ENCODE measurements around the gene CBFB.

Gene CBFB

GRCh38 chr16:67093098-67093726 is 64.3 kb downstream of the CBFB start:
- H3K27me3 Mint-ChIP-seq = no peaks in the 10 kb centered on the region
- H3K4me1 Mint-ChIP-seq = peaks cover 5% of the 10 kb centered on the region
- H3K4me3 Mint-ChIP-seq = no peak overlapping the region
- ATAC-seq (replicated peaks; ENCODE audit: extremely low read depth, poor library complexity, severe bottlenecking) (no peak), DNase-seq (ENCODE audit: low spot score in 2 of 2) (no peak)
- H3K27ac Mint-ChIP-seq (ENCODE audit: low read depth) = peak overlapping the region; percentile 87
- no peaks in the 10 kb centered on the region for H3K9me3 Mint-ChIP-seq
- H3K36me3 Mint-ChIP-seq (ENCODE audit: insufficient read depth) = peaks cover 15% of the 10 kb centered on the region

GRCh38 chr16:67098599-67098998 is 69.7 kb downstream of the CBFB start:
- no peak overlapping the region for H3K4me3 Mint-ChIP-seq
- H3K36me3 Mint-ChIP-seq (ENCODE audit: insufficient read depth) = peaks cover 10% of the 10 kb centered on the region
- H3K9me3 Mint-ChIP-seq = no peaks in the 10 kb centered on the region
- no peaks in the 10 kb centered on the region for H3K27me3 Mint-ChIP-seq
- no peak overlapping the region for H3K27ac Mint-ChIP-seq (ENCODE audit: low read depth)
- no peak for ATAC-seq (replicated peaks; ENCODE audit: extremely low read depth, poor library complexity, severe bottlenecking)
- H3K4me1 Mint-ChIP-seq = no peaks in the 10 kb centered on the region
- no peak for DNase-seq (ENCODE audit: low spot score in 2 of 2)

- Mint-ChIP-seq H3K9me3 (no peaks in the 10 kb centered on the region), H3K4me1 (no peaks in the 10 kb centered on the region), H3K27me3 (no peaks in the 10 kb centered on the region)
These were observed 71.8 kb downstream of the CBFB start for GRCh38 chr16:67100569-67101310.

GRCh38 chr16:67101311-67102082 is 72.5 kb downstream of the CBFB start:
- ATAC-seq (replicated peaks; ENCODE audit: extremely low read depth, poor library complexity, severe bottlenecking) = no peak
- no peaks in the 10 kb centered on the region for H3K27me3 Mint-ChIP-seq

More at GRCh38 chr16:67100569-67101310, 71.8 kb downstream of the CBFB start:
- no peak overlapping the region for H3K4me3 Mint-ChIP-seq
- ATAC-seq (replicated peaks; ENCODE audit: extremely low read depth, poor library complexity, severe bottlenecking) (no peak), DNase-seq (ENCODE audit: low spot score in 2 of 2) (no peak)
- peaks cover 4% of the 10 kb centered on the region for H3K36me3 Mint-ChIP-seq (ENCODE audit: insufficient read depth)
- H3K27ac Mint-ChIP-seq (ENCODE audit: low read depth) = no peak overlapping the region

GRCh38 chr16:67104061-67104460 is 75.1 kb downstream of the CBFB start:
- Mint-ChIP-seq H3K4me1 (no peaks in the 10 kb centered on the region), H3K4me3 (no peak overlapping the region), H3K9me3 (no peaks in the 10 kb centered on the region), H3K27me3 (no peaks in the 10 kb centered on the region), H3K27ac (ENCODE audit: low read depth) (peak overlapping the region; percentile 76), H3K36me3 (ENCODE audit: insufficient read depth) (peaks cover 2% of the 10 kb centered on the region)
- no peak for DNase-seq (ENCODE audit: low spot score in 2 of 2)
- no peak for ATAC-seq (replicated peaks; ENCODE audit: extremely low read depth, poor library complexity, severe bottlenecking)

More at GRCh38 chr16:67101311-67102082, 72.5 kb downstream of the CBFB start:
- H3K9me3 Mint-ChIP-seq = no peaks in the 10 kb centered on the region
- peaks cover 4% of the 10 kb centered on the region for H3K36me3 Mint-ChIP-seq (ENCODE audit: insufficient read depth)
- no peak overlapping the region for H3K27ac Mint-ChIP-seq (ENCODE audit: low read depth)
- H3K4me3 Mint-ChIP-seq = no peak overlapping the region
- DNase-seq (ENCODE audit: low spot score in 2 of 2) = no peak
- no peaks in the 10 kb centered on the region for H3K4me1 Mint-ChIP-seq

- H3K4me1 Mint-ChIP-seq = peaks cover 8% of the 10 kb centered on the region
- ATAC-seq (replicated peaks; ENCODE audit: extremely low read depth, poor library complexity, severe bottlenecking) (no peak), DNase-seq (ENCODE audit: low spot score in 2 of 2) (no peak)
- peaks cover 8% of the 10 kb centered on the region for H3K36me3 Mint-ChIP-seq (ENCODE audit: insufficient read depth)
- no peaks in the 10 kb centered on the region for H3K27me3 Mint-ChIP-seq
- H3K27ac Mint-ChIP-seq (ENCODE audit: low read depth) = no peak overlapping the region
- no peaks in the 10 kb centered on the region for H3K9me3 Mint-ChIP-seq
- H3K4me3 Mint-ChIP-seq = no peak overlapping the region
These were observed 75.9 kb downstream of the CBFB start for GRCh38 chr16:67104845-67105244.

GRCh38 chr16:67105246-67105645 is 76.3 kb downstream of the CBFB start:
- DNase-seq (ENCODE audit: low spot score in 2 of 2) (no peak), ATAC-seq (replicated peaks; ENCODE audit: extremely low read depth, poor library complexity, severe bottlenecking) (no peak)
- H3K4me3 Mint-ChIP-seq = no peak overlapping the region
- H3K36me3 Mint-ChIP-seq (ENCODE audit: insufficient read depth) = peaks cover 10% of the 10 kb centered on the region
- no peaks in the 10 kb centered on the region for H3K9me3 Mint-ChIP-seq
- H3K27me3 Mint-ChIP-seq = no peaks in the 10 kb centered on the region
- H3K27ac Mint-ChIP-seq (ENCODE audit: low read depth) = peak overlapping the region; percentile 16
- peaks cover 12% of the 10 kb centered on the region for H3K4me1 Mint-ChIP-seq

GRCh38 chr16:67105881-67106280 is 76.9 kb downstream of the CBFB start:
- H3K4me1 Mint-ChIP-seq = peaks cover 18% of the 10 kb centered on the region
- ATAC-seq (replicated peaks; ENCODE audit: extremely low read depth, poor library complexity, severe bottlenecking) (no peak), DNase-seq (ENCODE audit: low spot score in 2 of 2) (no peak)
- no peaks in the 10 kb centered on the region for H3K27me3 Mint-ChIP-seq
- peak overlapping the region; percentile 16 for H3K27ac Mint-ChIP-seq (ENCODE audit: low read depth)
- peaks cover 12% of the 10 kb centered on the region for H3K36me3 Mint-ChIP-seq (ENCODE audit: insufficient read depth)
- no peak overlapping the region for H3K4me3 Mint-ChIP-seq
- H3K9me3 Mint-ChIP-seq = no peaks in the 10 kb centered on the region

GRCh38 chr16:67108489-67108888 is 79.5 kb downstream of the CBFB start:
- Mint-ChIP-seq H3K36me3 (ENCODE audit: insufficient read depth) (peaks cover 14% of the 10 kb centered on the region), H3K27ac (ENCODE audit: low read depth) (no peak overlapping the region), H3K27me3 (no peaks in the 10 kb centered on the region), H3K9me3 (no peaks in the 10 kb centered on the region), H3K4me1 (peaks cover 35% of the 10 kb centered on the region), H3K4me3 (no peak overlapping the region)
- no peak for DNase-seq (ENCODE audit: low spot score in 2 of 2)
- ATAC-seq (replicated peaks; ENCODE audit: extremely low read depth, poor library complexity, severe bottlenecking) = no peak

GRCh38 chr16:67108931-67109406 is 80.0 kb downstream of the CBFB start:
- H3K27me3 Mint-ChIP-seq = no peaks in the 10 kb centered on the region
- ATAC-seq (replicated peaks; ENCODE audit: extremely low read depth, poor library complexity, severe bottlenecking) = no peak
- no peak for DNase-seq (ENCODE audit: low spot score in 2 of 2)
- H3K4me3 Mint-ChIP-seq = peak overlapping the region; percentile 94
- H3K27ac Mint-ChIP-seq (ENCODE audit: low read depth) = peak overlapping the region; percentile 90
- H3K9me3 Mint-ChIP-seq = no peaks in the 10 kb centered on the region
- peaks cover 14% of the 10 kb centered on the region for H3K36me3 Mint-ChIP-seq (ENCODE audit: insufficient read depth)
- H3K4me1 Mint-ChIP-seq = peaks cover 35% of the 10 kb centered on the region

GRCh38 chr16:67109407-67110135 is 80.6 kb downstream of the CBFB start, which contains the start of gene PHAF1:
PHAF1 (plus strand) TSS chr16:67109941; CDS start chr16:67110176, 235 bp downstream.
- peak within 1 kb of the TSS; percentile 90 for H3K27ac Mint-ChIP-seq (ENCODE audit: low read depth)

GRCh38 chr16:67111951-67112444 is 83.0 kb downstream of the CBFB start:
- Mint-ChIP-seq H3K9me3 (no peaks in the 10 kb centered on the region), H3K27ac (ENCODE audit: low read depth) (peak overlapping the region; percentile 66), H3K4me3 (no peak overlapping the region), H3K36me3 (ENCODE audit: insufficient read depth) (peaks cover 19% of the 10 kb centered on the region), H3K27me3 (no peaks in the 10 kb centered on the region), H3K4me1 (peaks cover 58% of the 10 kb centered on the region)
- ATAC-seq (replicated peaks; ENCODE audit: extremely low read depth, poor library complexity, severe bottlenecking) (no peak), DNase-seq (ENCODE audit: low spot score in 2 of 2) (no peak)

More at GRCh38 chr16:67109407-67110135, 80.6 kb downstream of the CBFB start, which contains the start of gene PHAF1:
- peaks cover 38% of the 10 kb centered on the region for H3K4me1 Mint-ChIP-seq
- no peaks in the 10 kb centered on the region for H3K9me3 Mint-ChIP-seq
- H3K4me3 Mint-ChIP-seq = peak within 1 kb of the TSS; percentile 94
- no peaks in the 10 kb centered on the region for H3K27me3 Mint-ChIP-seq
- DNase-seq (ENCODE audit: low spot score in 2 of 2) = peak; percentile 93 to 97
- ATAC-seq (replicated peaks; ENCODE audit: extremely low read depth, poor library complexity, severe bottlenecking) = peak; percentile 82
- peaks cover 16% of the 10 kb centered on the region for H3K36me3 Mint-ChIP-seq (ENCODE audit: insufficient read depth)

All from central memory CD8-positive, alpha-beta T cell (primary cell).